Posterior cingulate gyrus (tissue), 11 donors: ENCODE data around the gene KRTAP5-11.
"Not testable (repeated sequence)": the region's sequence is repeated elsewhere in the genome, so short reads cannot be mapped to it uniquely, and the experiment has no call there.

Source experiments
- DNase-seq, 10 donors: peaks; one replicate each; pipeline versions ENCODE4 v3.0.0 to v3.0.0-alpha.2; 2020 to 2021; ENCODE audit warnings: mixed read lengths in 3 of 10
- intact Hi-C: fragments of 100-400 bp; cut with DNase I; formaldehyde crosslinking; loops from one replicate; pipeline ENCODE4 v1.15.1; 2023

KRTAP5-11 gene

GRCh38 chr11:71582969-71583368 is 294 bp upstream of the KRTAP5-11 start:
- DNase-seq, intact Hi-C loops: not testable (repeated sequence)

GRCh38 chr11:71581826-71582225 is 849 bp downstream of the KRTAP5-11 start:
- no peak for DNase-seq
- intact Hi-C loops = no loop called here

- intact Hi-C loops = no loop called here
- DNase-seq = peak in 6 of 10 donors; percentile 51 to 90 (median 54)
These were observed 2.3 kb downstream of the KRTAP5-11 start for GRCh38 chr11:71580057-71581003.

GRCh38 chr11:71579513-71579912 is 3.2 kb downstream of the KRTAP5-11 start:
- intact Hi-C loops = not testable (repeated sequence)

GRCh38 chr11:71577469-71578004 is 5.1 kb downstream of the KRTAP5-11 start:
- no peak for DNase-seq
- intact Hi-C loops = no loop called here

More at GRCh38 chr11:71579513-71579912, 3.2 kb downstream of the KRTAP5-11 start:
- not testable (repeated sequence) for DNase-seq

- DNase-seq, intact Hi-C loops: not testable (repeated sequence)
These were observed 5.8 kb downstream of the KRTAP5-11 start for GRCh38 chr11:71576688-71577465.

- no peak for DNase-seq
- intact Hi-C loops = no loop called here
These were observed 6.8 kb downstream of the KRTAP5-11 start for GRCh38 chr11:71575723-71576424.

- DNase-seq = no peak
- intact Hi-C loops = no loop called here
These were observed 8.3 kb downstream of the KRTAP5-11 start for GRCh38 chr11:71574418-71574817.

- intact Hi-C loops = no loop called here
- no peak for DNase-seq
These were observed 9.9 kb downstream of the KRTAP5-11 start for GRCh38 chr11:71572811-71573210.

GRCh38 chr11:71571101-71571850 is 11.4 kb downstream of the KRTAP5-11 start:
- intact Hi-C loops, DNase-seq: not testable (repeated sequence)

GRCh38 chr11:71568704-71569349 is 13.8 kb downstream of the KRTAP5-11 start:
- no peak for DNase-seq
- intact Hi-C loops = no loop called here

GRCh38 chr11:71567633-71568032 is 15.0 kb downstream of the KRTAP5-11 start:
- DNase-seq, intact Hi-C loops: not testable (repeated sequence)

GRCh38 chr11:71566626-71567599 is 15.8 kb downstream of the KRTAP5-11 start:
- DNase-seq, intact Hi-C loops: not testable (repeated sequence)

- no peak for DNase-seq
- intact Hi-C loops = no loop called here
These were observed 16.5 kb downstream of the KRTAP5-11 start for GRCh38 chr11:71566081-71566620.

- DNase-seq = no peak
- intact Hi-C loops = no loop called here
These were observed 17.4 kb downstream of the KRTAP5-11 start, which contains the start of gene KRTAP5-10 for GRCh38 chr11:71565263-71565662. Gene KRTAP5-10, plus strand, starts transcription at chr11:71565563. Its CDS starts 25 bp downstream, at chr11:71565588.

GRCh38 chr11:71564430-71564829 is 18.2 kb downstream of the KRTAP5-11 start:
- intact Hi-C loops = no loop called here

GRCh38 chr11:71563406-71563805 is 19.3 kb downstream of the KRTAP5-11 start:
- intact Hi-C loops = no loop called here
- peak in 1 of 10 donors; percentile 21 for DNase-seq

More at GRCh38 chr11:71564430-71564829, 18.2 kb downstream of the KRTAP5-11 start:
- no peak for DNase-seq
